ENCODE data around the gene BTBD16. TPM values are rescaled to one million over a fixed set of nuclear protein-coding genes. Genes with fewer than 3 reads are reported as not detected.

BTBD16 gene
- total RNA-seq, 4 donors from 2014 or later = not detected

GRCh38 chr10:122296363-122297120, 25.4 kb downstream of the BTBD16 start:
- no peak for TF ChIP-seq CTCF (IDR thresholded peaks at IDR 0.05; ENCODE audit: low read depth)

GRCh38 chr10:122297583-122297982, 26.5 kb downstream of the BTBD16 start:
- no peak for TF ChIP-seq CTCF (IDR thresholded peaks at IDR 0.05; ENCODE audit: low read depth)

- no peak for TF ChIP-seq CTCF (IDR thresholded peaks at IDR 0.05; ENCODE audit: low read depth)
Observed at GRCh38 chr10:122298206-122298597, 27.1 kb downstream of the BTBD16 start.

- no peak for TF ChIP-seq CTCF (IDR thresholded peaks at IDR 0.05; ENCODE audit: low read depth)
Observed at GRCh38 chr10:122298598-122299301, 27.7 kb downstream of the BTBD16 start.

- no peak for TF ChIP-seq CTCF (IDR thresholded peaks at IDR 0.05; ENCODE audit: low read depth)
Observed at GRCh38 chr10:122299423-122300075, 28.5 kb downstream of the BTBD16 start.

GRCh38 chr10:122301055-122301810, 30.1 kb downstream of the BTBD16 start:
- TF ChIP-seq CTCF (IDR thresholded peaks at IDR 0.05; ENCODE audit: low read depth) = no peak

- TF ChIP-seq CTCF (IDR thresholded peaks at IDR 0.05; ENCODE audit: low read depth) = no peak
Observed at GRCh38 chr10:122301811-122302115, 30.7 kb downstream of the BTBD16 start.

Data from subcutaneous adipose tissue (tissue), 4 donors.